ENCODE results near the gene FANCD2.
"Not testable (repeated sequence)": the region's sequence is repeated elsewhere in the genome, so short reads cannot be mapped to it uniquely, and the experiment has no call there.

FANCD2 gene

GRCh38 chr3:10006048-10006761, 20.0 kb upstream of the FANCD2 start:
- TF ChIP-seq CTCF (IDR thresholded peaks at IDR 0.05), result no peak
- no peaks in the 10 kb centered on the region for H3K27me3 ChIP-seq
- H3K27ac ChIP-seq, result no peak overlapping the region

GRCh38 chr3:10006762-10007090, 19.5 kb upstream of the FANCD2 start:
- no peak overlapping the region for H3K27ac ChIP-seq
- H3K9me3 ChIP-seq, result no peaks in the 10 kb centered on the region
- TF ChIP-seq CTCF (IDR thresholded peaks at IDR 0.05), result no peak
- H3K4me1 ChIP-seq (ENCODE audit: control insufficient read depth in 1 of 2, insufficient read depth in 1 of 2, low read depth in 1 of 2, low read length in 1 of 2), result peaks cover 26 to 28% of the 10 kb centered on the region in 2 experiments
- no peaks in the 10 kb centered on the region for H3K27me3 ChIP-seq
- peaks cover 9% of the 10 kb centered on the region for H3K36me3 ChIP-seq
- H3K4me3 ChIP-seq (ENCODE audit: low read depth in 1 of 2, low read length in 1 of 2), result no peak overlapping the region

More at GRCh38 chr3:10006048-10006761, 20.0 kb upstream of the FANCD2 start:
- Histone ChIP-seq H3K4me1 (ENCODE audit: control insufficient read depth in 1 of 2, insufficient read depth in 1 of 2, low read depth in 1 of 2, low read length in 1 of 2) (peaks cover 21 to 24% of the 10 kb centered on the region in 2 experiments), H3K9me3 (no peaks in the 10 kb centered on the region), H3K4me3 (ENCODE audit: low read depth in 1 of 2, low read length in 1 of 2) (no peak overlapping the region), H3K36me3 (peaks cover 9% of the 10 kb centered on the region)

GRCh38 chr3:10007126-10007782, 19.0 kb upstream of the FANCD2 start:
- Histone ChIP-seq H3K27ac (no peak overlapping the region), H3K4me1 (ENCODE audit: control insufficient read depth in 1 of 2, insufficient read depth in 1 of 2, low read depth in 1 of 2, low read length in 1 of 2) (peaks cover 26 to 28% of the 10 kb centered on the region in 2 experiments)
- TF ChIP-seq CTCF (IDR thresholded peaks at IDR 0.05), result no peak

GRCh38 chr3:10008216-10008587, 18.0 kb upstream of the FANCD2 start:
- not testable (repeated sequence) for H3K27me3 ChIP-seq, H3K9me3 ChIP-seq, H3K36me3 ChIP-seq
- Histone ChIP-seq H3K27ac (peak overlapping the region; percentile 83), H3K4me1 (ENCODE audit: control insufficient read depth in 1 of 2, insufficient read depth in 1 of 2, low read depth in 1 of 2, low read length in 1 of 2) (peaks cover 26 to 28% of the 10 kb centered on the region in 2 experiments), H3K4me3 (ENCODE audit: low read depth in 1 of 2, low read length in 1 of 2) (peak overlapping the region; percentile 78 to 81)

More at GRCh38 chr3:10007126-10007782, 19.0 kb upstream of the FANCD2 start:
- Histone ChIP-seq H3K4me3 (ENCODE audit: low read depth in 1 of 2, low read length in 1 of 2) (no peak overlapping the region), H3K36me3 (peaks cover 9% of the 10 kb centered on the region), H3K27me3 (no peaks in the 10 kb centered on the region), H3K9me3 (no peaks in the 10 kb centered on the region)

GRCh38 chr3:10008588-10009344, 17.5 kb upstream of the FANCD2 start:
- Histone ChIP-seq H3K4me1 (ENCODE audit: control insufficient read depth in 1 of 2, insufficient read depth in 1 of 2, low read depth in 1 of 2, low read length in 1 of 2) (peaks cover 26 to 28% of the 10 kb centered on the region in 2 experiments), H3K27me3 (no peaks in the 10 kb centered on the region), H3K9me3 (no peaks in the 10 kb centered on the region), H3K36me3 (no peaks in the 10 kb centered on the region), H3K27ac (peak overlapping the region; percentile 83), H3K4me3 (ENCODE audit: low read depth in 1 of 2, low read length in 1 of 2) (peak overlapping the region; percentile 78 to 81)
- peak; percentile 10 for TF ChIP-seq CTCF (IDR thresholded peaks at IDR 0.05)
